Right lobe of liver (tissue), 6 donors: ENCODE data around the gene MOB3B. TPM values are rescaled to one million over a fixed set of nuclear protein-coding genes. Genes with fewer than 3 reads are reported as not detected.
"Not testable (repeated sequence)": the region's sequence is repeated elsewhere in the genome, so short reads cannot be mapped to it uniquely, and the experiment has no call there.

ENCODE experiments used
- ATAC-seq, 4 donors: fragments of 200-7000 bp; cut with Tn5 transposase; one replicate each; pipeline ENCODE4 v1.9.1; 2020; ENCODE audit warnings: mild to moderate bottlenecking in 4 of 4, moderate library complexity in 4 of 4
- DNase-seq, 3 donors: peaks; one replicate each; pipeline ENCODE4 v3.0.0-alpha.2; 2020
- H3K27ac ChIP-seq, 3 donors: fragments of 200-600 bp; one replicate each; pipeline ENCODE4 v1.8.0; 2022
- H3K27me3 ChIP-seq, 2 donors: fragments of 200-600 bp; one replicate each; pipeline ENCODE4 v1.8.0; 2022
- H3K36me3 ChIP-seq, 4 donors: fragments of 200-600 bp; sonication (generic) in 1 of 4; one replicate each; pipeline versions ENCODE4 v1.5.1 to v1.8.0; 2017 to 2022; ENCODE audit warnings: control low read depth in 1 of 4
- H3K4me1 ChIP-seq, 4 donors: fragments of 200-600 bp; sonication (generic) in 1 of 4; one replicate each; pipeline versions ENCODE4 v1.5.1 to v1.8.0; 2017 to 2022; ENCODE audit warnings: control low read depth in 1 of 4
- H3K4me3 ChIP-seq, 3 donors: fragments of 200-600 bp; one replicate each; pipeline ENCODE4 v1.8.0; 2022
- H3K9me3 ChIP-seq, 4 donors: fragments of 200-600 bp; sonication (generic) in 1 of 4; one replicate each; pipeline versions ENCODE4 v1.5.1 to v1.8.0; 2017 to 2022; ENCODE audit warnings: control low read depth in 1 of 4
- CTCF ChIP-seq, 4 donors: fragments of 200-600 bp in 3 of 4; fragments of 450-650 bp in 1 of 4; IDR thresholded peaks; one replicate each; pipeline versions ENCODE4 v1.5.1 to v1.8.0; 2016 to 2022; ENCODE audit warnings: antibody characterized with exemption in 4 of 4, mild to moderate bottlenecking in 2 of 4
- POLR2A ChIP-seq: fragments of 450-650 bp; IDR thresholded peaks from one replicate; pipeline ENCODE4 v1.6.1; 2017; ENCODE audit warnings: antibody characterized with exemption, mild to moderate bottlenecking
- WGBS: methylation state at CpG from one replicate; pipeline ENCODE4 v1.1.6; 2018; ENCODE audit warnings: low coverage, low lambda C conversion rate; ENCODE audit not compliant: insufficient coverage; ENCODE audit errors: missing lambda C conversion rate; 5-methylcytosine and 5-hydroxymethylcytosine counted together
- intact Hi-C, 2 donors: fragments of 100-400 bp; cut with DNase I; formaldehyde crosslinking; loops; one replicate each; pipeline versions ENCODE4 v1.11.2 to v1.14.1; 2022
- total RNA-seq, 6 experiments: library from RNA; depleted of rRNA in 2 of 6; stranded (reverse); fragments of >200 nt in 2 of 6; fragmentation: NEBNext Ultra II Directional in 3 of 6; extraction: Animal tissue kit (Norgen Biotek cat#: 25700) in 3 of 6; gene quantifications; one replicate each; pipeline versions ENCODE4 v1.1.0 to v1.2.4, GENCODE V29; 2016 to 2023
- donor health status: DM: no; HTN: yes; CAD: no.
- donor health status: DM: no; HTN: no; CAD: no.
- donor health status: DM: no; HTN: no; CAD: no.
- donor health status: DM: no; HTN: yes; CAD: no.
- donor health status: DM: no; HTN: yes; CAD: no.

Gene MOB3B
- total RNA-seq, 6 experiments from 2014 or later: 1.0 to 2.4 (median 1.7) TPM

- Histone ChIP-seq H3K27me3 (no peaks in the 10 kb centered on the region), H3K9me3 (no peaks in the 10 kb centered on the region), H3K4me1 (no peaks in the 10 kb centered on the region), H3K36me3 (no peaks in the 10 kb centered on the region), H3K4me3 (no peak overlapping the region), H3K27ac (no peak overlapping the region)
- ATAC-seq: no peak
- intact Hi-C loops: no loop called here
- TF ChIP-seq POLR2A (no peak), CTCF (IDR thresholded peaks at IDR 0.05) (no peak)
- WGBS: 57% methylated on average over 1 of the region's 1 CpG
- DNase-seq: no peak
Observed at GRCh38 chr9:27468000-27468399, 61.6 kb downstream of the MOB3B start.

GRCh38 chr9:27467486-27467885 is 62.1 kb downstream of the MOB3B start:
- Histone ChIP-seq H3K4me3 (no peak overlapping the region), H3K36me3 (no peaks in the 10 kb centered on the region), H3K4me1 (no peaks in the 10 kb centered on the region), H3K9me3 (no peaks in the 10 kb centered on the region), H3K27ac (no peak overlapping the region), H3K27me3 (no peaks in the 10 kb centered on the region)
- ATAC-seq: no peak
- 94% methylated on average over 4 of the region's 4 CpGs for WGBS
- TF ChIP-seq POLR2A: no peak
- no peak for TF ChIP-seq CTCF (IDR thresholded peaks at IDR 0.05)
- no peak for DNase-seq
- intact Hi-C loops: no loop called here

- H3K27ac ChIP-seq, H3K27me3 ChIP-seq, intact Hi-C loops, H3K36me3 ChIP-seq, H3K9me3 ChIP-seq, DNase-seq, H3K4me1 ChIP-seq, ATAC-seq, H3K4me3 ChIP-seq: not testable (repeated sequence)
- 77% methylated on average over 3 of the region's 6 CpGs for WGBS
Observed at GRCh38 chr9:27466516-27466915, 63.1 kb downstream of the MOB3B start.

- H3K4me1 ChIP-seq, ATAC-seq: not testable (repeated sequence)
Observed at GRCh38 chr9:27464950-27465349, 64.7 kb downstream of the MOB3B start.

GRCh38 chr9:27462846-27463245 is 66.8 kb downstream of the MOB3B start:
- intact Hi-C loops: no loop called here
- ATAC-seq (no peak), DNase-seq (no peak)
- no peak overlapping the region for H3K27ac ChIP-seq
- no peak overlapping the region for H3K4me3 ChIP-seq
- H3K36me3 ChIP-seq: no peaks in the 10 kb centered on the region
- TF ChIP-seq POLR2A (no peak), CTCF (IDR thresholded peaks at IDR 0.05) (no peak)
- H3K9me3 ChIP-seq: no peaks in the 10 kb centered on the region
- no peaks in the 10 kb centered on the region for H3K4me1 ChIP-seq
- H3K27me3 ChIP-seq: no peaks in the 10 kb centered on the region
- 68% methylated on average over 2 of the region's 2 CpGs for WGBS

More at GRCh38 chr9:27464950-27465349, 64.7 kb downstream of the MOB3B start:
- H3K27me3 ChIP-seq, DNase-seq, intact Hi-C loops, H3K4me3 ChIP-seq, H3K9me3 ChIP-seq, H3K36me3 ChIP-seq, H3K27ac ChIP-seq: not testable (repeated sequence)
- 47% methylated on average over 3 of the region's 3 CpGs for WGBS

GRCh38 chr9:27462434-27462833 is 67.2 kb downstream of the MOB3B start:
- TF ChIP-seq CTCF (IDR thresholded peaks at IDR 0.05) (no peak), POLR2A (no peak)
- no peaks in the 10 kb centered on the region for H3K36me3 ChIP-seq
- H3K9me3 ChIP-seq: no peaks in the 10 kb centered on the region
- H3K4me3 ChIP-seq: no peak overlapping the region
- H3K27ac ChIP-seq: no peak overlapping the region
- 27% methylated on average over 2 of the region's 2 CpGs for WGBS
- no peaks in the 10 kb centered on the region for H3K27me3 ChIP-seq
- no peak for DNase-seq
- intact Hi-C loops: no loop called here
- no peaks in the 10 kb centered on the region for H3K4me1 ChIP-seq
- ATAC-seq: peak in 1 of 4 donors; percentile 80
